ENCODE data around the gene ADARB2. TPM values are rescaled to one million over a fixed set of nuclear protein-coding genes. Genes with fewer than 3 reads are reported as not detected.

ADARB2 gene
- total and polyA plus RNA-seq, 2 experiments from 2014 or later, result 2.0 to 5.0 TPM

DNA sequence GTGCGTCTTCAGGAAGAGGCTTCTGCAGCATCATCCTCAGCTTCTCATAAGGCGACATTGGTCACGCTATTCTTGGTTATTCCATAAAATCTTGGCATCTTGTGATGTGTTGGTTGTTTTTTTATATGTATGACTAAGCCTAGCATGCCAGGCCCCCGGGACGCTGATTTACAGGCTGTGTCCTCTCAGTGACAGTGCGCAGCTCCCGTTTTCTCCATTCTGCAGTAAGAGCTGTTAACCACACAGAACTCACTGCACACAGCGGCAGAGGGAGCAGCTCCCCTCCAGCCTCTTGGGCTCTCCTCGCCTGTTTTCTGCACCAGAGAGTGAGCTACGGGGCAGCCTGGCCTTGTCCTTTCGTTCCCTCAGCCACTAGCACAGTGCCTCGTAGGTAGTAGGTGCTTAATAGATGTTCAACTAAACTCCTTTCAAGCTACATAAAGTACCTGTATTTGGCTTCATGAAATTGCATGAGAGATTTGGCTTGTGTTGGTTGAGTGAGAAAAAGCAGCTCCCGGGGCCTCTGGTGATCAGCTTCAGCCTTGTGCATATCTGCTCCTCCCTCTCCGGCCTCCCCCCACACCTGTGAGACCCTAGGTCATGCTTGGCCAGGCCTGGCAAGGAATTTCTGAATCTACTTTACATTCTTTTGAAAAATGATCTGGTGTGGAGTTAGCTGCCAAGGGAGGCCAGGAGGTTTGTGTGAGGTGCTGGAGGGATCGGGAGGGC, 564.9 kb downstream of the ADARB2 start (continued):
- TF ChIP-seq CREB1 (CRISPR knock-in tag; IDR thresholded peaks at IDR 0.05; ENCODE audit: low read depth) (no peak), EZH2 (IDR thresholded peaks at IDR 0.05; ENCODE audit: low read depth, unreplicated experiment) (no peak), EZH2phosphoT487 (IDR thresholded peaks at IDR 0.05; ENCODE audit: unreplicated experiment) (no peak), STAT1 (IDR thresholded peaks at IDR 0.05; ENCODE audit: unreplicated experiment) (no peak), ZNF114 (CRISPR knock-in tag; IDR thresholded peaks at IDR 0.05) (no peak), ZNF331 (CRISPR knock-in tag; IDR thresholded peaks at IDR 0.05; ENCODE audit: low read depth) (no peak)
- TF ChIP-seq, protein P1, sequence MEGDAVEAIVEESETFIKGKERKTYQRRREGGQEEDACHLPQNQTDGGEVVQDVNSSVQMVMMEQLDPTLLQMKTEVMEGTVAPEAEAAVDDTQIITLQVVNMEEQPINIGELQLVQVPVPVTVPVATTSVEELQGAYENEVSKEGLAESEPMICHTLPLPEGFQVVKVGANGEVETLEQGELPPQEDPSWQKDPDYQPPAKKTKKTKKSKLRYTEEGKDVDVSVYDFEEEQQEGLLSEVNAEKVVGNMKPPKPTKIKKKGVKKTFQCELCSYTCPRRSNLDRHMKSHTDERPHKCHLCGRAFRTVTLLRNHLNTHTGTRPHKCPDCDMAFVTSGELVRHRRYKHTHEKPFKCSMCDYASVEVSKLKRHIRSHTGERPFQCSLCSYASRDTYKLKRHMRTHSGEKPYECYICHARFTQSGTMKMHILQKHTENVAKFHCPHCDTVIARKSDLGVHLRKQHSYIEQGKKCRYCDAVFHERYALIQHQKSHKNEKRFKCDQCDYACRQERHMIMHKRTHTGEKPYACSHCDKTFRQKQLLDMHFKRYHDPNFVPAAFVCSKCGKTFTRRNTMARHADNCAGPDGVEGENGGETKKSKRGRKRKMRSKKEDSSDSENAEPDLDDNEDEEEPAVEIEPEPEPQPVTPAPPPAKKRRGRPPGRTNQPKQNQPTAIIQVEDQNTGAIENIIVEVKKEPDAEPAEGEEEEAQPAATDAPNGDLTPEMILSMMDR (conservative IDR thresholded peaks at IDR 0.05; ENCODE audit: low read depth in 2 of 2), result no peak
- TF ChIP-seq, protein P2, sequence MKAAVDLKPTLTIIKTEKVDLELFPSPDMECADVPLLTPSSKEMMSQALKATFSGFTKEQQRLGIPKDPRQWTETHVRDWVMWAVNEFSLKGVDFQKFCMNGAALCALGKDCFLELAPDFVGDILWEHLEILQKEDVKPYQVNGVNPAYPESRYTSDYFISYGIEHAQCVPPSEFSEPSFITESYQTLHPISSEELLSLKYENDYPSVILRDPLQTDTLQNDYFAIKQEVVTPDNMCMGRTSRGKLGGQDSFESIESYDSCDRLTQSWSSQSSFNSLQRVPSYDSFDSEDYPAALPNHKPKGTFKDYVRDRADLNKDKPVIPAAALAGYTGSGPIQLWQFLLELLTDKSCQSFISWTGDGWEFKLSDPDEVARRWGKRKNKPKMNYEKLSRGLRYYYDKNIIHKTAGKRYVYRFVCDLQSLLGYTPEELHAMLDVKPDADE (IDR thresholded peaks at IDR 0.05), result no peak
- TF ChIP-seq, protein P3, sequence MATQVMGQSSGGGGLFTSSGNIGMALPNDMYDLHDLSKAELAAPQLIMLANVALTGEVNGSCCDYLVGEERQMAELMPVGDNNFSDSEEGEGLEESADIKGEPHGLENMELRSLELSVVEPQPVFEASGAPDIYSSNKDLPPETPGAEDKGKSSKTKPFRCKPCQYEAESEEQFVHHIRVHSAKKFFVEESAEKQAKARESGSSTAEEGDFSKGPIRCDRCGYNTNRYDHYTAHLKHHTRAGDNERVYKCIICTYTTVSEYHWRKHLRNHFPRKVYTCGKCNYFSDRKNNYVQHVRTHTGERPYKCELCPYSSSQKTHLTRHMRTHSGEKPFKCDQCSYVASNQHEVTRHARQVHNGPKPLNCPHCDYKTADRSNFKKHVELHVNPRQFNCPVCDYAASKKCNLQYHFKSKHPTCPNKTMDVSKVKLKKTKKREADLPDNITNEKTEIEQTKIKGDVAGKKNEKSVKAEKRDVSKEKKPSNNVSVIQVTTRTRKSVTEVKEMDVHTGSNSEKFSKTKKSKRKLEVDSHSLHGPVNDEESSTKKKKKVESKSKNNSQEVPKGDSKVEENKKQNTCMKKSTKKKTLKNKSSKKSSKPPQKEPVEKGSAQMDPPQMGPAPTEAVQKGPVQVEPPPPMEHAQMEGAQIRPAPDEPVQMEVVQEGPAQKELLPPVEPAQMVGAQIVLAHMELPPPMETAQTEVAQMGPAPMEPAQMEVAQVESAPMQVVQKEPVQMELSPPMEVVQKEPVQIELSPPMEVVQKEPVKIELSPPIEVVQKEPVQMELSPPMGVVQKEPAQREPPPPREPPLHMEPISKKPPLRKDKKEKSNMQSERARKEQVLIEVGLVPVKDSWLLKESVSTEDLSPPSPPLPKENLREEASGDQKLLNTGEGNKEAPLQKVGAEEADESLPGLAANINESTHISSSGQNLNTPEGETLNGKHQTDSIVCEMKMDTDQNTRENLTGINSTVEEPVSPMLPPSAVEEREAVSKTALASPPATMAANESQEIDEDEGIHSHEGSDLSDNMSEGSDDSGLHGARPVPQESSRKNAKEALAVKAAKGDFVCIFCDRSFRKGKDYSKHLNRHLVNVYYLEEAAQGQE (IDR thresholded peaks at IDR 0.05; ENCODE audit: unreplicated experiment), result no peak

DNA sequence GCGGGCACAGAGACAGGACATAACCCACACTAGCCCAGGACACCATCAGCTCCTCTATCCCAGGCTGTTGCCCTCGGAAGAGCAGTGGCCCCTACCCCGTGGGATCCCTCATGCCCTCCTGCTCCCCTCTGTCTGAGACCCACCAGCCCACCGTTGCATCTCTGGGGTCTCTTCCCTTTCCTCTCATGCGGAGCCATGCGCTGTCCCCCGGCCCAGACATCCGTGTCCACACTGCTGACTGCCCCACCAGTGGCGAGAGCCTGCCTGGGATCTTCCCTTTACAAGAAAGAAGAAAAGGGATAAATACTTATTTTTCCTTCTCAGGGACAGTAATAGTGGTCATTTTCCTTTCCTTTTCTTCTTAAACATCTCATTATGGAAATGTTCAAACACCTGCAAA, 565.7 kb downstream of the ADARB2 start:
- DNase-seq (ENCODE audit: low spot score) (no peak), ATAC-seq (no peak)
- Histone ChIP-seq H3K27ac (ENCODE audit: low read depth) (no peak overlapping the region), H3K4me1 (ENCODE audit: insufficient read depth) (no peaks in the 10 kb centered on the region), H3K9me2 (ENCODE audit: insufficient read depth) (no peaks in the 10 kb centered on the region), H3K36me3 (ENCODE audit: insufficient read depth) (no peaks in the 10 kb centered on the region), H3F3A (replicated peaks; ENCODE audit: low read depth) (no peaks in the 10 kb centered on the region), H3K79me2 (replicated peaks; ENCODE audit: insufficient read depth) (no peaks in the 10 kb centered on the region), H4K20me1 (replicated peaks; ENCODE audit: insufficient read depth) (no peaks in the 10 kb centered on the region), H3K4me2 (no peak overlapping the region), H3K4me3 (no peak overlapping the region), H2AFZ (no peak overlapping the region), H3K27me3 (ENCODE audit: insufficient read depth) (no peaks in the 10 kb centered on the region)
- Mint-ChIP-seq H3K4me1 (no peaks in the 10 kb centered on the region; the same call in 1 of the 3 replicates), H3K27me3 (ENCODE audit: insufficient read depth, low read depth, poor library complexity) (peaks cover 16% of the 10 kb centered on the region), H3K4me3 (no peak overlapping the region), H3K9me3 (no peaks in the 10 kb centered on the region), H3K27ac (no peak overlapping the region), H3K36me3 (ENCODE audit: low read depth) (no peaks in the 10 kb centered on the region)
- TF ChIP-seq CREB1 (CRISPR knock-in tag; IDR thresholded peaks at IDR 0.05; ENCODE audit: low read depth) (no peak), JUNB (IDR thresholded peaks at IDR 0.05; ENCODE audit: unreplicated experiment) (no peak), POLR2AphosphoS5 (IDR thresholded peaks at IDR 0.05; ENCODE audit: low read depth) (no peak), ZNF331 (CRISPR knock-in tag; IDR thresholded peaks at IDR 0.05; ENCODE audit: low read depth) (no peak)
- TF ChIP-seq, protein P4, sequence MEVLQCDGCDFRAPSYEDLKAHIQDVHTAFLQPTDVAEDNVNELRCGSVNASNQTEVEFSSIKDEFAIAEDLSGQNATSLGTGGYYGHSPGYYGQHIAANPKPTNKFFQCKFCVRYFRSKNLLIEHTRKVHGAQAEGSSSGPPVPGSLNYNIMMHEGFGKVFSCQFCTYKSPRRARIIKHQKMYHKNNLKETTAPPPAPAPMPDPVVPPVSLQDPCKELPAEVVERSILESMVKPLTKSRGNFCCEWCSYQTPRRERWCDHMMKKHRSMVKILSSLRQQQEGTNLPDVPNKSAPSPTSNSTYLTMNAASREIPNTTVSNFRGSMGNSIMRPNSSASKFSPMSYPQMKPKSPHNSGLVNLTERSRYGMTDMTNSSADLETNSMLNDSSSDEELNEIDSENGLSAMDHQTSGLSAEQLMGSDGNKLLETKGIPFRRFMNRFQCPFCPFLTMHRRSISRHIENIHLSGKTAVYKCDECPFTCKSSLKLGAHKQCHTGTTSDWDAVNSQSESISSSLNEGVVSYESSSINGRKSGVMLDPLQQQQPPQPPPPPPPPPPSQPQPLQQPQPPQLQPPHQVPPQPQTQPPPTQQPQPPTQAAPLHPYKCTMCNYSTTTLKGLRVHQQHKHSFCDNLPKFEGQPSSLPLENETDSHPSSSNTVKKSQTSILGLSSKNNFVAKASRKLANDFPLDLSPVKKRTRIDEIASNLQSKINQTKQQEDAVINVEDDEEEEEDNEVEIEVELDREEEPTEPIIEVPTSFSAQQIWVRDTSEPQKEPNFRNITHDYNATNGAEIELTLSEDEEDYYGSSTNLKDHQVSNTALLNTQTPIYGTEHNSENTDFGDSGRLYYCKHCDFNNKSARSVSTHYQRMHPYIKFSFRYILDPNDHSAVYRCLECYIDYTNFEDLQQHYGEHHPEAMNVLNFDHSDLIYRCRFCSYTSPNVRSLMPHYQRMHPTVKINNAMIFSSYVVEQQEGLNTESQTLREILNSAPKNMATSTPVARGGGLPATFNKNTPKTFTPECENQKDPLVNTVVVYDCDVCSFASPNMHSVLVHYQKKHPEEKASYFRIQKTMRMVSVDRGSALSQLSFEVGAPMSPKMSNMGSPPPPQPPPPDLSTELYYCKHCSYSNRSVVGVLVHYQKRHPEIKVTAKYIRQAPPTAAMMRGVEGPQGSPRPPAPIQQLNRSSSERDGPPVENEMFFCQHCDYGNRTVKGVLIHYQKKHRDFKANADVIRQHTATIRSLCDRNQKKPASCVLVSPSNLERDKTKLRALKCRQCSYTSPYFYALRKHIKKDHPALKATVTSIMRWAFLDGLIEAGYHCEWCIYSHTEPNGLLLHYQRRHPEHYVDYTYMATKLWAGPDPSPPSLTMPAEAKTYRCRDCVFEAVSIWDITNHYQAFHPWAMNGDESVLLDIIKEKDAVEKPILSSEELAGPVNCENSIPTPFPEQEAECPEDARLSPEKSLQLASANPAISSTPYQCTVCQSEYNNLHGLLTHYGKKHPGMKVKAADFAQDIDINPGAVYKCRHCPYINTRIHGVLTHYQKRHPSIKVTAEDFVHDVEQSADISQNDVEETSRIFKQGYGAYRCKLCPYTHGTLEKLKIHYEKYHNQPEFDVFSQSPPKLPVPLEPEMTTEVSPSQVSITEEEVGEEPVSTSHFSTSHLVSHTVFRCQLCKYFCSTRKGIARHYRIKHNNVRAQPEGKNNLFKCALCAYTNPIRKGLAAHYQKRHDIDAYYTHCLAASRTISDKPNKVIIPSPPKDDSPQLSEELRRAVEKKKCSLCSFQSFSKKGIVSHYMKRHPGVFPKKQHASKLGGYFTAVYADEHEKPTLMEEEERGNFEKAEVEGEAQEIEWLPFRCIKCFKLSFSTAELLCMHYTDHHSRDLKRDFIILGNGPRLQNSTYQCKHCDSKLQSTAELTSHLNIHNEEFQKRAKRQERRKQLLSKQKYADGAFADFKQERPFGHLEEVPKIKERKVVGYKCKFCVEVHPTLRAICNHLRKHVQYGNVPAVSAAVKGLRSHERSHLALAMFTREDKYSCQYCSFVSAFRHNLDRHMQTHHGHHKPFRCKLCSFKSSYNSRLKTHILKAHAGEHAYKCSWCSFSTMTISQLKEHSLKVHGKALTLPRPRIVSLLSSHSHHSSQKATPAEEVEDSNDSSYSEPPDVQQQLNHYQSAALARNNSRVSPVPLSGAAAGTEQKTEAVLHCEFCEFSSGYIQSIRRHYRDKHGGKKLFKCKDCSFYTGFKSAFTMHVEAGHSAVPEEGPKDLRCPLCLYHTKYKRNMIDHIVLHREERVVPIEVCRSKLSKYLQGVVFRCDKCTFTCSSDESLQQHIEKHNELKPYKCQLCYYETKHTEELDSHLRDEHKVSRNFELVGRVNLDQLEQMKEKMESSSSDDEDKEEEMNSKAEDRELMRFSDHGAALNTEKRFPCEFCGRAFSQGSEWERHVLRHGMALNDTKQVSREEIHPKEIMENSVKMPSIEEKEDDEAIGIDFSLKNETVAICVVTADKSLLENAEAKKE (CRISPR knock-in tag; IDR thresholded peaks at IDR 0.05), result no peak
